Activated T-cell treated with anti-CD3 and anti-CD28 coated beads, Interleukin-2, amount 50 U/mL, for 24 hours (primary cell): Measurements from ENCODE around the gene NHERF2.
"Not testable (repeated sequence)": the region's sequence is repeated elsewhere in the genome, so short reads cannot be mapped to it uniquely, and the experiment has no call there.

ENCODE experiments used
- DNase-seq: peaks from one replicate; pipeline ENCODE4 v3.0.0-alpha.2; 2020
- H3K27ac Mint-ChIP-seq: 2 replicates; pipeline ENCODE4 v1.8.0; 2020; ENCODE audit warnings: mild to moderate bottlenecking, mixed read lengths
- H3K27me3 Mint-ChIP-seq: 2 replicates; pipeline ENCODE4 v1.8.0; 2020; ENCODE audit warnings: mixed read lengths
- H3K36me3 Mint-ChIP-seq: 2 replicates; pipeline ENCODE4 v1.8.0; 2020; ENCODE audit warnings: low read depth, mixed read lengths
- H3K4me1 Mint-ChIP-seq: 2 replicates; pipeline ENCODE4 v1.8.0; 2020; ENCODE audit warnings: low read depth, mixed read lengths
- H3K4me3 Mint-ChIP-seq: 2 replicates; pipeline ENCODE4 v1.8.0; 2020; ENCODE audit warnings: mild to moderate bottlenecking, moderate library complexity, mixed read lengths
- H3K9me3 Mint-ChIP-seq: 2 replicates; pipeline ENCODE4 v1.8.0; 2020; ENCODE audit warnings: mixed read lengths

Gene NHERF2

DNA sequence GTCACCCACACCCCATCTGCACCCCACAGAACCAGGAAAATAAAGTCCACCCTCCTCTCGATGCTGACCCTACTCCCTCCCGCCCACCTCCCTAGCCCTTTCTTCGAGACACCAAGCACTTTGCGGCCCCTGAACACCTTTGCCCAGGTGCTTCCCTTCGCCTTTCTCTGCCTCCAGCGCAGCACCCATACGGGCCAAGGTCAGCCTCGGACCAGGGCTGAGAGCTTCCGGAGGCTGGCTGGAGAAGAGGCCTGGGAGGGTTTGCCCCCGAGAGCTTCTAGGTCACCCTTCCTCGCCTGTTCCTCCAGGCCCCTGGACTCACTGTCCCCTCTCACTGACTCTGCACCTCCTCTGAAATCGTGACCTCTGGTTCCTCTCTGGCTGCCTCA lies 2.7 kb upstream of the NHERF2 start:
- no peak for DNase-seq
- H3K4me3 Mint-ChIP-seq: no peak overlapping the region
- no peaks in the 10 kb centered on the region for H3K36me3 Mint-ChIP-seq
- peaks cover 52% of the 10 kb centered on the region for H3K27me3 Mint-ChIP-seq
- H3K27ac Mint-ChIP-seq: no peak overlapping the region
- no peaks in the 10 kb centered on the region for H3K9me3 Mint-ChIP-seq
- peaks cover 25% of the 10 kb centered on the region for H3K4me1 Mint-ChIP-seq

- Mint-ChIP-seq H3K4me1 (peaks cover 25% of the 10 kb centered on the region), H3K27me3 (peaks cover 44% of the 10 kb centered on the region), H3K9me3 (no peaks in the 10 kb centered on the region), H3K4me3 (no peak overlapping the region), H3K27ac (no peak overlapping the region), H3K36me3 (no peaks in the 10 kb centered on the region)
- DNase-seq: no peak
Measured at GRCh38 chr16:2025251-2025650, 1.5 kb upstream of the NHERF2 start.

GRCh38 chr16:2025878-2026460 lies 733 bp upstream of the NHERF2 start:
- no peaks in the 10 kb centered on the region for H3K36me3 Mint-ChIP-seq
- no peak overlapping the region for H3K4me3 Mint-ChIP-seq
- H3K4me1 Mint-ChIP-seq: peaks cover 21% of the 10 kb centered on the region
- H3K27ac Mint-ChIP-seq: no peak overlapping the region
- DNase-seq: no peak
- H3K27me3 Mint-ChIP-seq: peaks cover 37% of the 10 kb centered on the region
- H3K9me3 Mint-ChIP-seq: no peaks in the 10 kb centered on the region

GRCh38 chr16:2027024-2028010 lies 615 bp downstream of the NHERF2 start:
- Mint-ChIP-seq H3K27me3 (peaks cover 25% of the 10 kb centered on the region), H3K9me3 (no peaks in the 10 kb centered on the region), H3K27ac (no peak overlapping the region), H3K4me1 (peaks cover 21% of the 10 kb centered on the region), H3K36me3 (no peaks in the 10 kb centered on the region), H3K4me3 (peak overlapping the region; percentile 60)
- peak; percentile 57 for DNase-seq

- DNase-seq: no peak
- H3K27ac Mint-ChIP-seq: no peak overlapping the region
- H3K36me3 Mint-ChIP-seq: no peaks in the 10 kb centered on the region
- H3K27me3 Mint-ChIP-seq: peaks cover 17% of the 10 kb centered on the region
- no peak overlapping the region for H3K4me3 Mint-ChIP-seq
- peaks cover 14% of the 10 kb centered on the region for H3K4me1 Mint-ChIP-seq
- H3K9me3 Mint-ChIP-seq: no peaks in the 10 kb centered on the region
Measured at GRCh38 chr16:2028146-2028545, 1.4 kb downstream of the NHERF2 start.

- Mint-ChIP-seq H3K4me3 (no peak overlapping the region), H3K9me3 (no peaks in the 10 kb centered on the region), H3K27me3 (peaks cover 17% of the 10 kb centered on the region), H3K36me3 (no peaks in the 10 kb centered on the region), H3K4me1 (peaks cover 12% of the 10 kb centered on the region), H3K27ac (no peak overlapping the region)
- DNase-seq: no peak
Measured at GRCh38 chr16:2028620-2029220, 2.0 kb downstream of the NHERF2 start.

- DNase-seq: no peak
- Mint-ChIP-seq H3K4me3 (no peak overlapping the region), H3K27me3 (peaks cover 15% of the 10 kb centered on the region), H3K36me3 (no peaks in the 10 kb centered on the region), H3K4me1 (peaks cover 9% of the 10 kb centered on the region), H3K9me3 (no peaks in the 10 kb centered on the region), H3K27ac (no peak overlapping the region)
Measured at GRCh38 chr16:2029350-2029749, 2.6 kb downstream of the NHERF2 start.

DNA sequence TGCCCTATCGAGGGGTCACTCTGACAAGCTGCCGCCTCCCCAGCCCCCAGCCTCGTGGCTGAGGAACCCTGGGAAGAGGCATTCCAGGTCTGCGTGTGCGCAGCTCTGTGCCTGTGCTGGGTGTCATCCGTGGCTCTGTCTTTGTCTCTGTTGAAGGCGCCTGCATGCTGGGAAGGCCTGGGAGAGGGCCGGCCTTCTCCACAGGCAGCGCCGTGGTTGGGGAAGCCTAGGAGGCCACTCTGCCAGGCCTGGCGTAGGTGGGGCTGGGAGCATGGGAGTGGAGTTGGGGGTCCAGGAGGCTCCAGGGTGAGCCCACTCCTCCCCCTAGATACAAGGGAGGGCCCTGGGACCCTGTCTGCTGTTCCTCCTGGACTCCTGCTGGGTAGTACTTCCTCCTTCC lies 3.3 kb downstream of the NHERF2 start:
- no peaks in the 10 kb centered on the region for H3K9me3 Mint-ChIP-seq
- H3K36me3 Mint-ChIP-seq: no peaks in the 10 kb centered on the region
- DNase-seq: no peak
- peaks cover 9% of the 10 kb centered on the region for H3K4me1 Mint-ChIP-seq
- H3K27ac Mint-ChIP-seq: no peak overlapping the region
- H3K27me3 Mint-ChIP-seq: peaks cover 15% of the 10 kb centered on the region
- no peak overlapping the region for H3K4me3 Mint-ChIP-seq

DNA sequence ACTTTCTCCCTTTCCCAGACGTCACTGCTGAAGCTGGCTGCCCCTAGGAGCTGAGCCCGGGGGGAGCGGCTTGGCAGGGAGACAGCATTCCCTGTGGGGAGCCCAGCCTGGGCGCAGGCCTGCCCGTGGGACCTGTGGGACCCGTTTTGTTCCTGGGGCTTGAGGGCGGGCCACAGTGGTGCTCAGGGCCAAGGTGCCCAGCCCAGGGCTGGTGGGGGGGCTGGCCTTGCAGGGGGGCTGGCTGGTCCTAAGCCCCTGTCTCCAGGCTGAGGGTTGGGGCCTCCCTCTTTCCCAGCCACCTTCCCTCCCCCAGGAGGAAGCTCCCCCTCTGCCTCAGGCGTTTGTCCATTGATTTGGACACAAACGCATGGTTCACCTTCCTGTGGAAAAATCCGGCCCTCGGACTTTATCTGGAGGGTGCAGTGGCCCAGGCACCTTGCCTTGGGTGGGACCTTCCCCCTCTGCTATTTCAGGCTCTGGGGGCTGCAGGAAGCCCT lies 4.4 kb downstream of the NHERF2 start:
- H3K4me1 Mint-ChIP-seq: peaks cover 4% of the 10 kb centered on the region
- DNase-seq: no peak
- no peak overlapping the region for H3K4me3 Mint-ChIP-seq
- H3K27me3 Mint-ChIP-seq: peaks cover 10% of the 10 kb centered on the region
- no peaks in the 10 kb centered on the region for H3K36me3 Mint-ChIP-seq
- no peaks in the 10 kb centered on the region for H3K9me3 Mint-ChIP-seq
- H3K27ac Mint-ChIP-seq: no peak overlapping the region

GRCh38 chr16:2032285-2033056 lies 5.8 kb downstream of the NHERF2 start:
- Mint-ChIP-seq H3K27me3 (peaks cover 8% of the 10 kb centered on the region), H3K9me3 (no peaks in the 10 kb centered on the region), H3K27ac (peak overlapping the region; percentile 50), H3K4me1 (peaks cover 3% of the 10 kb centered on the region), H3K36me3 (no peaks in the 10 kb centered on the region), H3K4me3 (no peak overlapping the region)
- no peak for DNase-seq

DNA sequence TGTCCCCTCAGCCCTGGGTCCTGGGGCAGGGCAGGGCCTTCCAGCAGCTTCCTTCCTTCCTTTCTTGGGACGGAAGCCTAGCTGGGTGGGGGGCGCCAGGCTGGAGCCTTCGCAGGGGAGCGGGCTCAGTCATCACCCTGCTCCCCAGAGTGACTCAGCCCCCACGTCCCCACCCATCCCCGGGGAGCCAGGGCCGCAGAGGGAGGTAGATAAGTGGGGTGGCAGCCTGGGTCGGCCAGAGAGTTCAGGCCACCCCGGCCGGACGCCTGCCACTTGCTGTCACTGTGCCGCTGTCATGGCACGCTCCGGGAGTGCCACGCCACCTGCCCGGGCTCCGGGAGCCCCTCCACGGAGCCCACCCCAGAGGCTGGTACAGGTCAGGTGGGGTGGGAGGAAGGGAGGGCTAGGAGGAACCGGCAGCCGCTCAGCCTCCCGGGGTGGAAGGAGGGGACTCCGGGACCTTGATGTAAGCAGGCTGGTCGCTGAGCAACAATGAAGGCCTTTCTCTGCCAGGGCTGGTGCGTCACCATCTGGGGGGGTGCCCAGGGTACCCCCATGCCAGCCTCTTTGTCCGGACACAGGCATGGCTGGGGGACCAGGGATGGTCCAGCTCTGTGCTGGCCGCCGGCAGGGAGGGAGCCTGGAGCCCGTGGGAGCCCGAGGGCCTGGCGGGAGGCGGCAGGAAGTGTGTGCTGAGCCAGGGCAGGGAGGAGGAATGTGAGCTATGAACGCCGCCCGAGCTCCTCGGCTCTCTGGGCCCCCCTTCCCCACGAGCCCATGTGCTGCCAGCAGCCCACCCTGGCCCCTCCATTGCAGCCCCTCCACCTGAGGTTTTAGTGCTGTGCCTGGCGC lies 6.6 kb downstream of the NHERF2 start:
- H3K4me3 Mint-ChIP-seq: peak overlapping the region; percentile 27
- H3K27ac Mint-ChIP-seq: no peak overlapping the region

DNA sequence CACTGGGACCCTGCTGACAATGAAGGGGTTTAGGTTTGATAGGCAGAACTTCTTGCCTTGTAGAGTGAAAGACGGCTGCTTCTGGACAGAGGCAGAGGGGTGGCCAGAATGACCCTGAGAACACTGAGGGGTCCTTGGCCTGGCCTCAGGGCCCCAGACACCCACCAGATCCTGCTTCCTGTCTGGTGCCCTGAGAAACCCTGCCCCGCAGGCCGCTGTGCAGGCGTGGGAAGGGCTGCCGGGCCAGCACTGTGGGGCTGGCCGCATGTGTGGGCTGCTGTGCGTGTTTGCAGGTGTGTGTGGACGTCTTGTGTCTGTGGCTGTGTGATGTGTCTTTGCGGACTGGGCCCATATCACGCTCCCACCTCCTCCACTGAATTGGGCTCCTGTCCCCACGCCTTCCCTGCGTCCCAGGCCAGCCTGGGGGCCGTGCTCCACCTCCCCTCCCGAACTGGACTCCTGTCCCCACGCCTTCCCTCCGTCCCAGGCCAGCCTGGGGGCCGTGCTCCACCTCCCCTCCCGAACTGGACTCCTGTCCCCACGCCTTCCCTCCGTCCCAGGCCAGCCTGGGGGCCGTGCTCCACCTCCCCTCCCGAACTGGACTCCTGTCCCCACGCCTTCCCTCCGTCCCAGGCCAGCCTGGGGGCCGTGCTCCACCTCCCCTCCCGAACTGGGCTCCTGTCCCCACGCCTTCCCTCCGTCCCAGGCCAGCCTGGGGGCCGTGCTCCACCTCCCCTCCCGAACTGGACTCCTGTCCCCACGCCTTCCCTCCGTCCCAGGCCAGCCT lies 7.4 kb downstream of the NHERF2 start:
- not testable (repeated sequence) for H3K9me3 Mint-ChIP-seq, H3K27me3 Mint-ChIP-seq, H3K36me3 Mint-ChIP-seq, H3K4me1 Mint-ChIP-seq, DNase-seq, H3K4me3 Mint-ChIP-seq
- H3K27ac Mint-ChIP-seq: peak overlapping the region; percentile 29

More for the DNA sequence above, 6.6 kb downstream of the NHERF2 start:
- no peaks in the 10 kb centered on the region for H3K36me3 Mint-ChIP-seq
- no peaks in the 10 kb centered on the region for H3K27me3 Mint-ChIP-seq
- H3K4me1 Mint-ChIP-seq: no peaks in the 10 kb centered on the region
- no peak for DNase-seq
- no peaks in the 10 kb centered on the region for H3K9me3 Mint-ChIP-seq
